Measurements from ENCODE around the gene TACR2.

DNA sequence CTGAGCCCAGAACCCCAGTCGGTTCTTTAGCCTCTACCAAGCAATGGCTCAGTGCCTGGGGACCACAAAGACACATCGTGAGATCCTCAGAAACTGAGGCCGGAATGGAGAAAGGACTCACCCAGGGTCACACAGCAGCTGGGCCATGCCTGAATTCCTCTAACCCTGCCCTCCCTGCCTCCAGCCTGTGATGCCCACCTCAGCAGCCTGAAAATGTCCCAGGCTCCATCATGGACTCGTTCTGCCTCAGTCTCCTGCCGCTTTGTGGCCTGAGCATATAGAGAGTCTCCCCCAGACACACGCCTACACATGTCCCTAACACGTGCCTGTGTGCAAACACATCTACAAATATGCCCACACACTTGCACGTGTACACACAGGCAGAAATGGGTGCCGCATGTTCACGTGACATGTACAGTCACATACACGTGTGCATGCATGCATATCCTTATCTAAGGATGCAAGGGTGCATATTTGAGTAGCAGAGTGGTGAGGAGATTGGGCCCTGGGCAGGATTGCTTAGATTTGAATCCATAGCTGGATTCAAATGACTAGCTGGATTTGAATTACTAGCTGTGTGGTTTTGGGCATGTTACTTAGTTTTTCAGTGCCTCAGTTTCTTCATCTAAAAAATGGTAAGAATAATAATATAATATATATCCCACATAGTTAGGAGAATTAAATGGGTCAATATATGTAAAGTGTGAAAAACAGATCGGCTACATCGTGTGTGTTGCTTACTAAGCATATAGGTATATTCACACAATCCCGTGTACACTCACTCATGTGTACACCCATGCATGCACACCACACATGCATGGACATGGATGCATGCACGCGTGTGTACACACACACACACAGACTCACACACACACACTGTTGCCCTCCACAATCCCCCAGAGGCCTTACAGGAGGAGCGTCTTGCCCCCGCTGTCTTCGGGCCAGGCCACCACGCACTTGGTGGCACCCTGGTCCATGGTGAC is 2.4 kb downstream of the TACR2 start:
- TF ChIP-seq CTCF (conservative IDR thresholded peaks at IDR 0.05) (no peak), ZFX (IDR thresholded peaks at IDR 0.05) (no peak)

Measured in C4-2B (cell line).